Endothelial cell of umbilical vein (primary cell): Measurements from ENCODE around the gene GPANK1. TPM values are rescaled to one million over a fixed set of nuclear protein-coding genes. Genes with fewer than 3 reads are reported as not detected.

Experiments used
- BruUV-seq: library from RNA; stranded (reverse); fragments of 400-500 nt; replicated peaks from 2 replicates; lab custom pipeline; 2021; lab: Mats Ljungman, UMichigan
- CTCF ChIA-PET: fragments of 300-600, 350-600 bp; sonication (Branson Sonifier 250); formaldehyde crosslinking; loops from one replicate; lab custom pipeline; 2021; ENCODE audit warnings: antibody characterized with exemption, inconsistent platforms; lab: Charles Lee
- POLR2A ChIA-PET: fragments of 300-600, 350-600 bp; sonication (Branson Sonifier 250); formaldehyde crosslinking; loops from one replicate; lab custom pipeline; 2021; ENCODE audit warnings: antibody characterized with exemption, inconsistent platforms; lab: Charles Lee
- DNase-seq: peaks from one replicate; pipeline ENCODE4 v3.0.0-alpha.2; 2011; ENCODE audit warnings: low read depth, low spot score
- FAIRE-seq: peaks from 2 replicates; lab custom pipeline; 2011; peaks lifted over from hg19 to GRCh38; lab: Jason Lieb, UNC
- H2AFZ ChIP-seq: 2 replicates; pipeline ENCODE4 v1.6.0; 2012; ENCODE audit warnings: low read depth, low read length, control low read depth, inconsistent platforms
- H3K27ac ChIP-seq: 2 replicates; pipeline ENCODE4 v1.5.1; 2011; ENCODE audit warnings: low read depth, mild to moderate bottlenecking, control low read depth, low read length, moderate library complexity; ENCODE audit not compliant: insufficient read depth
- H3K27me3 ChIP-seq, 2 experiments: 2 replicates each; pipeline versions ENCODE4 v1.6.0 to v1.6.1; 2011; ENCODE audit warnings: low read length in 2 of 2, mixed read lengths in 1 of 2; ENCODE audit not compliant: control insufficient read depth in 2 of 2, insufficient read depth in 2 of 2
- H3K36me3 ChIP-seq, 2 experiments: 2 replicates in 1 of 2; 3 replicates in 1 of 2; pipeline ENCODE4 v1.5.1; 2011; ENCODE audit warnings: low read length in 2 of 2, mild to moderate bottlenecking in 1 of 2, moderate library complexity in 1 of 2; ENCODE audit not compliant: control insufficient read depth in 2 of 2, insufficient read depth in 2 of 2; ENCODE audit errors: extremely low read depth in 1 of 2
- H3K4me1 ChIP-seq: 3 replicates; pipeline ENCODE4 v1.5.1; 2011; ENCODE audit warnings: mild to moderate bottlenecking, low read length; ENCODE audit not compliant: control insufficient read depth, insufficient read depth; ENCODE audit errors: extremely low read depth
- H3K4me2 ChIP-seq: 2 replicates; pipeline ENCODE4 v1.6.1; 2011; ENCODE audit warnings: low read length, control low read depth, mixed read lengths; ENCODE audit not compliant: insufficient read depth
- H3K4me3 ChIP-seq, 3 experiments: fragments of 200-600 bp in 1 of 3; sonication (generic), shearing (Covaris generic) in 1 of 3; replicated peaks in 1 of 3; 2 replicates each; pipeline ENCODE4 v1.5.1; 2011 to 2016; ENCODE audit warnings: control low read depth in 3 of 3, low read length in 3 of 3, mild to moderate bottlenecking in 2 of 3, inconsistent platforms in 1 of 3, low read depth in 1 of 3, moderate library complexity in 1 of 3; ENCODE audit not compliant: insufficient read depth in 1 of 3
- H3K79me2 ChIP-seq: 2 replicates; pipeline ENCODE4 v1.6.0; 2012; ENCODE audit warnings: low read length, inconsistent platforms; ENCODE audit not compliant: control insufficient read depth, insufficient read depth
- H3K9ac ChIP-seq: replicated peaks from 2 replicates; pipeline ENCODE3; 2011; ENCODE audit warnings: low read length, control low read depth; ENCODE audit not compliant: insufficient read depth; ENCODE audit errors: extremely low read depth
- H3K9me1 ChIP-seq: replicated peaks from 3 replicates; pipeline ENCODE4 v1.6.0; 2011; ENCODE audit warnings: mild to moderate bottlenecking, low read length; ENCODE audit not compliant: control insufficient read depth, insufficient read depth; ENCODE audit errors: extremely low read depth
- H3K9me3 ChIP-seq: replicated peaks from 2 replicates; pipeline ENCODE4 v1.5.1; 2012; ENCODE audit warnings: low read length, inconsistent platforms; ENCODE audit not compliant: control insufficient read depth, insufficient read depth
- H4K20me1 ChIP-seq: replicated peaks from 2 replicates; pipeline ENCODE3; 2011; ENCODE audit warnings: mild to moderate bottlenecking, low read length; ENCODE audit not compliant: control insufficient read depth, insufficient read depth; ENCODE audit errors: extremely low read depth
- CTCF ChIP-seq, 2 donors: IDR thresholded peaks; 1 replicate in 1 of 2; 2 replicates in 1 of 2; pipeline ENCODE4 v1.5.1; 2011; ENCODE audit warnings: low read length in 2 of 2, mild to moderate bottlenecking in 2 of 2, moderate library complexity in 2 of 2, control low read depth in 1 of 2, inconsistent platforms in 1 of 2, low read depth in 1 of 2; ENCODE audit not compliant: insufficient read depth in 1 of 2; ENCODE audit errors: extremely low read depth in 1 of 2
- EZH2 ChIP-seq: IDR thresholded peaks from 2 replicates; pipeline ENCODE4 v1.6.1; 2012; ENCODE audit warnings: borderline replicate concordance, low read depth, mild to moderate bottlenecking, moderate library complexity, low read length, inconsistent platforms; ENCODE audit not compliant: severe bottlenecking
- GATA2 ChIP-seq: IDR thresholded peaks from 2 replicates; pipeline ENCODE4 v1.7.0; 2011; ENCODE audit warnings: low read depth, mild to moderate bottlenecking, moderate library complexity, mixed read lengths, low read length; ENCODE audit not compliant: insufficient read length, insufficient read depth
- JUN ChIP-seq: IDR thresholded peaks from 2 replicates; pipeline ENCODE4 v1.6.1; 2011; ENCODE audit warnings: borderline replicate concordance, low read depth; ENCODE audit not compliant: insufficient read length, insufficient read depth
- MAX ChIP-seq: IDR thresholded peaks from 2 replicates; pipeline ENCODE4 v1.6.1; 2011; ENCODE audit not compliant: insufficient read depth, insufficient read length
- MYC ChIP-seq: IDR thresholded peaks from one replicate; pipeline ENCODE4 v1.6.1; 2011; ENCODE audit warnings: mild to moderate bottlenecking, low read depth, low read length
- POLR2AphosphoS5 ChIP-seq: IDR thresholded peaks from 2 replicates; pipeline ENCODE4 v1.6.1; 2012; ENCODE audit warnings: low read depth, mild to moderate bottlenecking, control low read depth, low read length, moderate library complexity; ENCODE audit not compliant: insufficient read depth
- dilution Hi-C: fragments of 300-500 bp; cut with MboI; formaldehyde crosslinking; loops from one replicate; pipeline ENCODE4 v1.15.0; 2019; ENCODE audit warnings: low sequenced_read_pairs; ENCODE audit not compliant: extremely low pct_ligation_motif_present
- intact Hi-C: fragments of 100-400 bp; cut with micrococcal nuclease; formaldehyde crosslinking; loops from one replicate; pipeline ENCODE4 v1.10.0; 2022
- polyA plus RNA-seq, 4 experiments: library from polyadenylated mRNA; depleted of rRNA in 3 of 4; stranded (reverse) in 3 of 4; unstranded in 1 of 4; fragments of >200 nt; gene quantifications; 2 replicates each; pipeline versions ENCODE4 v1.2.1 to v1.2.3, GENCODE V29; 2011 to 2012; ENCODE audit warnings: missing spikeins in 1 of 4
- total RNA-seq: library from RNA; stranded (reverse); gene quantifications from 2 replicates; pipeline ENCODE4 v1.2.3, GENCODE V29; 2021

The GPANK1 gene
- total and polyA plus RNA-seq, 2 donors (not counting 3 experiments of a cell fraction or from before 2014, with no cell fraction given), result 12.6 to 17.5 TPM

GRCh38 chr6:31687860-31688693 lies 23.3 kb upstream of the GPANK1 start:
- Histone ChIP-seq H3K27me3 (no peaks in the 10 kb centered on the region), H3K9ac (no peak overlapping the region), H3K9me1 (no peaks in the 10 kb centered on the region), H2AFZ (no peak overlapping the region), H4K20me1 (no peaks in the 10 kb centered on the region), H3K27ac (no peak overlapping the region), H3K9me3 (no peaks in the 10 kb centered on the region), H3K4me3 (no peak overlapping the region), H3K79me2 (no peaks in the 10 kb centered on the region), H3K4me2 (no peak overlapping the region), H3K36me3 (peaks cover 0 to 37% of the 10 kb centered on the region in 2 experiments), H3K4me1 (peaks cover 10% of the 10 kb centered on the region)
- POLR2A ChIA-PET, result no interaction called here
- DNase-seq (no peak), FAIRE-seq (no peak)
- dilution Hi-C loops, result no loop called here
- TF ChIP-seq CTCF (IDR thresholded peaks at IDR 0.05; ENCODE audit: extremely low read depth in 1 of 2, insufficient read depth in 1 of 2, low read depth in 1 of 2, low read length in 2 of 2) (no peak), EZH2 (no peak), POLR2AphosphoS5 (no peak), JUN (no peak), MYC (no peak), MAX (no peak), GATA2 (no peak)
- intact Hi-C loops, result no loop called here
- BruUV-seq, result no TSS peak
- CTCF ChIA-PET, result no interaction called here
